ENCODE results near the gene FSCB. TPM values are rescaled to one million over a fixed set of nuclear protein-coding genes. Genes with fewer than 3 reads are reported as not detected.
"Not testable (repeated sequence)": the region's sequence is repeated elsewhere in the genome, so short reads cannot be mapped to it uniquely, and the experiment has no call there.

The FSCB gene
- not detected for total RNA-seq

- no peak for TF ChIP-seq CTCF (IDR thresholded peaks at IDR 0.05)
- Histone ChIP-seq H3K4me1 (no peaks in the 10 kb centered on the region), H3K9ac (ENCODE audit: low read depth in 2 of 2, low read length in 2 of 2) (no peak within 1 kb of the TSS), H3K36me3 (no peaks in the 10 kb centered on the region), H3K27me3 (no peaks in the 10 kb centered on the region), H3K4me3 (no peak within 1 kb of the TSS), H3K27ac (no peak within 1 kb of the TSS), H3K9me3 (no peaks in the 10 kb centered on the region)
- no peak for DNase-seq
- intact Hi-C loops (cut with DNase I), result no loop called here
Measured at GRCh38 chr14:44507183-44507582, at the start of gene FSCB. FSCB (minus strand) TSS chr14:44507283; CDS start chr14:44506987, 296 bp downstream.

GRCh38 chr14:44531658-44532057 is 24.6 kb upstream of the FSCB start:
- no peak for TF ChIP-seq CTCF (IDR thresholded peaks at IDR 0.05)
- no peaks in the 10 kb centered on the region for H3K27me3 ChIP-seq

GRCh38 chr14:44530475-44530874 is 23.4 kb upstream of the FSCB start:
- H3K4me1 ChIP-seq, result no peaks in the 10 kb centered on the region
- no peak overlapping the region for H3K27ac ChIP-seq
- no peak overlapping the region for H3K9ac ChIP-seq (ENCODE audit: low read depth in 2 of 2, low read length in 2 of 2)
- H3K36me3 ChIP-seq, result no peaks in the 10 kb centered on the region
- H3K9me3 ChIP-seq, result no peaks in the 10 kb centered on the region
- H3K4me3 ChIP-seq, result no peak overlapping the region
- no peak for DNase-seq
- TF ChIP-seq CTCF (IDR thresholded peaks at IDR 0.05), result no peak
- intact Hi-C loops (cut with DNase I), result no loop called here
- no peaks in the 10 kb centered on the region for H3K27me3 ChIP-seq

More at GRCh38 chr14:44531658-44532057, 24.6 kb upstream of the FSCB start:
- Histone ChIP-seq H3K9ac (ENCODE audit: low read depth in 2 of 2, low read length in 2 of 2) (no peak overlapping the region), H3K36me3 (no peaks in the 10 kb centered on the region), H3K4me1 (no peaks in the 10 kb centered on the region), H3K9me3 (no peaks in the 10 kb centered on the region), H3K27ac (no peak overlapping the region), H3K4me3 (no peak overlapping the region)
- DNase-seq, result no peak
- intact Hi-C loops (cut with DNase I), result no loop called here

GRCh38 chr14:44529026-44529425 is 21.9 kb upstream of the FSCB start:
- Histone ChIP-seq H3K4me3 (no peak overlapping the region), H3K27me3 (no peaks in the 10 kb centered on the region), H3K4me1 (no peaks in the 10 kb centered on the region), H3K9ac (ENCODE audit: low read depth in 2 of 2, low read length in 2 of 2) (no peak overlapping the region), H3K27ac (no peak overlapping the region), H3K9me3 (no peaks in the 10 kb centered on the region), H3K36me3 (no peaks in the 10 kb centered on the region)
- TF ChIP-seq CTCF (IDR thresholded peaks at IDR 0.05), result no peak
- intact Hi-C loops (cut with DNase I), result no loop called here
- no peak for DNase-seq

- TF ChIP-seq CTCF (IDR thresholded peaks at IDR 0.05), result no peak
- no peak for DNase-seq
- H3K36me3 ChIP-seq, result no peaks in the 10 kb centered on the region
- no peaks in the 10 kb centered on the region for H3K4me1 ChIP-seq
- H3K9ac ChIP-seq (ENCODE audit: low read depth in 2 of 2, low read length in 2 of 2), result no peak overlapping the region
- H3K9me3 ChIP-seq, result no peaks in the 10 kb centered on the region
- no peak overlapping the region for H3K27ac ChIP-seq
- intact Hi-C loops (cut with DNase I), result no loop called here
- no peak overlapping the region for H3K4me3 ChIP-seq
- H3K27me3 ChIP-seq, result no peaks in the 10 kb centered on the region
Measured at GRCh38 chr14:44528180-44528579, 21.1 kb upstream of the FSCB start.

GRCh38 chr14:44525237-44525636 is 18.2 kb upstream of the FSCB start:
- Histone ChIP-seq H3K27ac (no peak overlapping the region), H3K9ac (ENCODE audit: low read depth in 2 of 2, low read length in 2 of 2) (no peak overlapping the region), H3K27me3 (no peaks in the 10 kb centered on the region), H3K4me3 (no peak overlapping the region), H3K36me3 (no peaks in the 10 kb centered on the region), H3K9me3 (no peaks in the 10 kb centered on the region), H3K4me1 (no peaks in the 10 kb centered on the region)
- TF ChIP-seq CTCF (IDR thresholded peaks at IDR 0.05), result no peak
- intact Hi-C loops (cut with DNase I), result no loop called here
- DNase-seq, result no peak

- H3K4me3 ChIP-seq; H3K9ac ChIP-seq (ENCODE audit: low read depth in 2 of 2, low read length in 2 of 2); H3K27me3 ChIP-seq; H3K27ac ChIP-seq; intact Hi-C loops (cut with DNase I); H3K36me3 ChIP-seq; H3K4me1 ChIP-seq; H3K9me3 ChIP-seq: not testable (repeated sequence)
- peak; percentile 19 for DNase-seq
Measured at GRCh38 chr14:44515668-44516067, 8.6 kb upstream of the FSCB start.

Measured in colonic mucosa (tissue), 4 donors.